Sigmoid colon (tissue), 4 donors: ENCODE results near the gene RNF217.

Source experiments
- EP300 ChIP-seq, 4 donors: sonication (generic); formaldehyde crosslinking; IDR thresholded peaks; one replicate each; pipeline ENCODE4 v1.6.1; 2017; ENCODE audit warnings: antibody characterized with exemption in 4 of 4
- POLR2A ChIP-seq, 2 donors: fragments of 450-650 bp; IDR thresholded peaks; one replicate each; pipeline ENCODE4 v1.6.1; 2016; ENCODE audit warnings: antibody characterized with exemption in 2 of 2, mild to moderate bottlenecking in 2 of 2, moderate library complexity in 2 of 2
- POLR2AphosphoS5 ChIP-seq, 4 donors: sonication (generic); formaldehyde crosslinking; IDR thresholded peaks; one replicate each; pipeline ENCODE4 v1.6.1; 2017; ENCODE audit warnings: antibody characterized with exemption in 4 of 4
- TF ChIP-seq, protein P1 (sequence below), 4 experiments: fragments of 450-650 bp in 3 of 4; fragments of 200-600 bp in 1 of 4; IDR thresholded peaks; one replicate each; pipeline ENCODE4 v1.5.1; 2016 to 2019; ENCODE audit warnings: antibody characterized with exemption in 4 of 4, mild to moderate bottlenecking in 3 of 4, moderate library complexity in 2 of 4

DNA sequence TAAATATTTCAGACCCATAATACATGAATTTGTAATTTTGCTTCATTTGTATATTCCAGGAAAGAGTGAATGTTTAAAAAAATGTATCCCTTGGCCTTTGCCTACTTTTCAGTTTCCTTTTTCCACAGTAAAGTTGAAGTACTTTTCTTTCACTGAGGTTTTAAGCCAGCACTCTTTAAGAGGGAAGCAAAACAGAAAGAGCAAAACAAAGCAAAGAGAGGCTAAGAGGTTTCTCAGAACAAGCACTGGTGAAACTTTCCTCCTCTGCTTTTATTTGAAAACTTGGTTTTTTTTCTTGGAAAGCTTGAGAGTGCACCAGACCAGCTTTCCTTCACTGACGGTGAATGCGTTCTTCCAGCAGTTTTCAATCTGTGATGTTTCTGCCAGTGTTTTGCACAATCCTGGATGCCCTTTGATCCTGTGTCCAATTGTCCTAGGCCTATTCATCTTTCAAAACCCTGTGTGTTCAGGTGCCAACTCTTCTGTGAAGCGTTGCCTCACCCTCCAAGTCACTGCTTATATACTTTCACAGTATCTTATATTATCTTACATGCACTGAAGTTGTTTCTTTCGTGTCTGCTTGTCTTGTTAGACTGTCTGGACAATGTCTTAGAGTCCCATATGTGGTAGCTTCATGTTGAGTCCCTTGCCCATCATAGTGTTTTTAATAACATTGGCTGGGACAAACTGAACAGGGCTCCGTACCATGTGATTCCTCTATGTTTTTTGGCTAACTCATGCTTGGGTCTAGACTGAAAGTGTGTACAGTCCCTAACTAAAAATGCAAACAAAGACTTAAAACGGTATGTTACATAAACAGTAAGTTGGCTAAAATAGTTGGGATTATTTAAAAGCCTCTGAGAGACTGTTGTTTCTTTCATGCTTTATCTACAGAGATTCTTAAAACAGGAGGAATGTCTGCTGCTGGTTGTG lies 1.9 kb downstream of the RNF217 start:
- TF ChIP-seq, protein P1, sequence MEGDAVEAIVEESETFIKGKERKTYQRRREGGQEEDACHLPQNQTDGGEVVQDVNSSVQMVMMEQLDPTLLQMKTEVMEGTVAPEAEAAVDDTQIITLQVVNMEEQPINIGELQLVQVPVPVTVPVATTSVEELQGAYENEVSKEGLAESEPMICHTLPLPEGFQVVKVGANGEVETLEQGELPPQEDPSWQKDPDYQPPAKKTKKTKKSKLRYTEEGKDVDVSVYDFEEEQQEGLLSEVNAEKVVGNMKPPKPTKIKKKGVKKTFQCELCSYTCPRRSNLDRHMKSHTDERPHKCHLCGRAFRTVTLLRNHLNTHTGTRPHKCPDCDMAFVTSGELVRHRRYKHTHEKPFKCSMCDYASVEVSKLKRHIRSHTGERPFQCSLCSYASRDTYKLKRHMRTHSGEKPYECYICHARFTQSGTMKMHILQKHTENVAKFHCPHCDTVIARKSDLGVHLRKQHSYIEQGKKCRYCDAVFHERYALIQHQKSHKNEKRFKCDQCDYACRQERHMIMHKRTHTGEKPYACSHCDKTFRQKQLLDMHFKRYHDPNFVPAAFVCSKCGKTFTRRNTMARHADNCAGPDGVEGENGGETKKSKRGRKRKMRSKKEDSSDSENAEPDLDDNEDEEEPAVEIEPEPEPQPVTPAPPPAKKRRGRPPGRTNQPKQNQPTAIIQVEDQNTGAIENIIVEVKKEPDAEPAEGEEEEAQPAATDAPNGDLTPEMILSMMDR (IDR thresholded peaks at IDR 0.05): no peak
- TF ChIP-seq POLR2A (IDR thresholded peaks at IDR 0.05) (peak in 1 of 2 donors; percentile 30), POLR2AphosphoS5 (IDR thresholded peaks at IDR 0.05) (peak; percentile 58 to 87 (median 77)), EP300 (IDR thresholded peaks at IDR 0.05) (peak in 1 of 4 donors; percentile 3)
